ENCODE data around the gene TAPBP.

- no peak for TF ChIP-seq EZH2 (IDR thresholded peaks at IDR 0.05)
- TF ChIP-seq CTCF (IDR thresholded peaks at IDR 0.05) = peak; percentile 59
- no peak for TF ChIP-seq EZH2phosphoT487 (IDR thresholded peaks at IDR 0.05)
These were observed 36.8 kb downstream of the TAPBP start, which contains the start of gene B3GALT4 for GRCh38 chr6:33276864-33277662.

Data from neural progenitor cell (in vitro differentiated cells).